HAP-1 (cell line): ENCODE measurements around the gene CACNA1I.

Source experiments
- DNase-seq, 2 experiments: peaks; one replicate each; pipeline ENCODE4 v3.0.0-alpha.2; 2016 to 2020; ENCODE audit warnings: low spot score in 2 of 2
- H3K27me3 ChIP-seq: fragments of 250-450 bp; sonication (Bioruptor Pico); 2 replicates; pipeline ENCODE4 v1.5.1; 2020; ENCODE audit warnings: low read depth, mild to moderate bottlenecking, moderate library complexity
- H3K36me3 ChIP-seq: fragments of 250-450 bp; sonication (Bioruptor Pico); replicated peaks from 2 replicates; pipeline ENCODE4 v1.5.1; 2020; ENCODE audit warnings: mild to moderate bottlenecking
- H3K4me1 ChIP-seq: fragments of 250-450 bp; sonication (Bioruptor Pico); 2 replicates; pipeline ENCODE4 v1.5.1; 2020; ENCODE audit warnings: mild to moderate bottlenecking
- H3K4me3 ChIP-seq: fragments of 250-450 bp; sonication (Bioruptor Pico); 2 replicates; pipeline ENCODE4 v1.5.1; 2020; ENCODE audit warnings: mild to moderate bottlenecking, moderate library complexity
- H3K9me3 ChIP-seq: fragments of 250-450 bp; sonication (Bioruptor Pico); 2 replicates; pipeline ENCODE4 v1.5.1; 2020; ENCODE audit warnings: mild to moderate bottlenecking, moderate library complexity
- in situ Hi-C: fragments of 300-500 bp; cut with MboI; formaldehyde crosslinking; loops from 3 replicates; pipeline ENCODE4 v1.14.3; 2020; ENCODE audit warnings: low sequenced_read_pairs, inconsistent platforms, mixed read lengths

The CACNA1I gene

DNA sequence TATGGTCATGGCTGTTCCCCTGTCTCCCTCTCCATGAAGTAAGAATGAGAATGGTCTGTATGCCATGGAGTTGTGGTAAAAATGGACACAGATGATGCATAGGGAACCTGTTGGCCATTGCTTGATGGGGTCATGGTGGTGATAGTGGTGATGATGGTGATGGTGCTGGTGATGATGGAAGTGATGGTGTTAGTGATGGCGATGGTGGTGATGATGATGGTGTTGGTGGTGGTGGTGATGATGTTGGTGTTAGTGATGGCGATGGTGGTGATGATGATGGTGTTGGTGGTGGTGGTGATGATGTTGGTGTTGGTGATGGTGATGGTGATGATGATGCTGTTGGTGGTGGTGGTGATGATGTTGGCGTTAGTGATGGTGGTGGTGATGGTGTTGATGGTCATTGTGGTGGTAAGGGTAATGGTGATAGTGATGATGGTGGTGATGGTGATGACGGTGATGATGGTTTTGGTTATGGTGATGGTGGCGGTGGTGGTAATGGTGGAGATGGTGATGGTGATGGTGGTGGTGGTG lies 5.1 kb upstream of the CACNA1I start:
- H3K4me3 ChIP-seq: no peak overlapping the region
- DNase-seq: no peak
- no peaks in the 10 kb centered on the region for H3K9me3 ChIP-seq
- H3K36me3 ChIP-seq: no peaks in the 10 kb centered on the region
- H3K27me3 ChIP-seq: 0 out of 2 replicates have a peak, but pooled peaks cover 2% of the 10 kb centered on the region
- no peaks in the 10 kb centered on the region for H3K4me1 ChIP-seq
- in situ Hi-C loops: no loop called here

DNA sequence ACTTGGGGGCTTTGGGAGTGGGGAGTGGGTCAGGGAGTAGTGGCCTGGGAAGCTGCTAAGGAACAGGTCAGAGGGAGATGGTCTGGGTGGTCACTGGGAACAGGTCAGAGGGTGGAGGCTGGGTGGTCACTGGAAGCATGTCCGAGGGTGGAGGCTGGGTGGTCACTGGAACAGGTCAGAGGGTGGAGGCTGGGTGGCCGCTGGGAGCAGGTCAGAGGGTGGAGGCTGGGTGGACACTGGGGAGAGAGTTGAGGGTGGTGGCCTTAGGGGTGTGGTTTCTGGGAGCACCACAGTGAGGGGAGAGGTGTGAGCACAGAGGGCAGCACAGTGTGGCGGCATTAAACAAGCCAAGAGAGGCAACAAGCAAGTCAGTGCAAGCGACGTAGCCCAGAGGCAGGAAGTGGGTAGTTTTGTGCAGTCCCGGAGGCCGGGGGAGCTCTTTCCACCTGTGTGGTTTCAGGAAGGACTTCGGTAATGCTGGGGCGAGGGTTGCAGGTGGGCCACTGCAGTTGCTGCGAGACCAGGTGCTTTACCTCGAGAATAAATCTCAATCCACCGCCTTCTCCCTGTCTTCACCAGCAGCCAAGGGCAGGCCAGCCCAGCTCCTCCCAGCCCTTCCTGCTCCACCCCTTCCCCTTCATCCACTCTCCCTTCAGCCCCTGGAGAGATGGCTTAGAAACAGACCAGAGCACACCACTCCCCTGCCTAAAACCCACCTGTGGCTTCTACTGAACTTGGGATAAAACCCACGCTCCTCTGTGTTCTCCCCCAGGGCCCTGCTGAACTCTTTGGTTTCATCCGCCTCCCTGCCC lies 3.2 kb upstream of the CACNA1I start:
- H3K27me3 ChIP-seq: no peaks in the 10 kb centered on the region
- no peak overlapping the region for H3K4me3 ChIP-seq
- in situ Hi-C loops: no loop called here
- H3K36me3 ChIP-seq: no peaks in the 10 kb centered on the region
- no peak for DNase-seq
- no peaks in the 10 kb centered on the region for H3K4me1 ChIP-seq
- H3K9me3 ChIP-seq: no peaks in the 10 kb centered on the region

DNA sequence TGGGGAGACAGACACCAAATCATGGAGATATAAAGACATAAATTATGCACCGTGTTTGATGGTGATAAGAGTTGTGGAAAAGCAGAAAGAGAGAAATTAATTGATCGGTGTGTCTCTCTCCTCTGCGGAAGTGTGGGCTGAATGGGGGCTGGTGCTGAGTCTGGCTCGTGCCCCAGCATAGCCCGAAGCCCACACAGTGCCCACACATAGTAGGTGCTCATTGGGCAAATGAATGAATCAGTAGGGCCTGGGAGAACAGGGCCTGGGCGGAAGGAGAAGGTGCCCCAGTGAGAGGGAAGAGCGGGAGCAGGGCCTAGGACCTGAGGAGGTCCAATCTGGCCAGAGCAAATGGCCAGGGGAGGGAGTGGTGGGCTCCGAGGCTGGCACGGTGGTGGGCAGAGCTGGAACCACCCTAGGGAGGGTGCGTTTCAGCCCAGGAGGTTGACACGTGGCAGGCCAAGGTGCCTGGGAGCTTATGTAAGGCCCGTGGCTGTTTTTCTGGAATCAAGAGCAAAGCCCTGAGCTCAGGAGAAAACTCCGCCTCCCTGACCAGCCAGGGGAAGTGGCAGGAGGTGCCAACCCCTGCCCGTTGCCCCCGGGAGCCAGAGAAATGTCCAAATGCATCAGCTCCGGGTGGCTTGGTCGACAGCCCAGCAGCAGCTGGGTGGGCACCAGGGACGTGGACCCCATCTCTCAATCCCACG lies 2.1 kb upstream of the CACNA1I start:
- in situ Hi-C loops: no loop called here
- Histone ChIP-seq H3K4me1 (no peaks in the 10 kb centered on the region), H3K27me3 (no peaks in the 10 kb centered on the region), H3K9me3 (no peaks in the 10 kb centered on the region), H3K36me3 (no peaks in the 10 kb centered on the region), H3K4me3 (no peak overlapping the region)
- DNase-seq: no peak

DNA sequence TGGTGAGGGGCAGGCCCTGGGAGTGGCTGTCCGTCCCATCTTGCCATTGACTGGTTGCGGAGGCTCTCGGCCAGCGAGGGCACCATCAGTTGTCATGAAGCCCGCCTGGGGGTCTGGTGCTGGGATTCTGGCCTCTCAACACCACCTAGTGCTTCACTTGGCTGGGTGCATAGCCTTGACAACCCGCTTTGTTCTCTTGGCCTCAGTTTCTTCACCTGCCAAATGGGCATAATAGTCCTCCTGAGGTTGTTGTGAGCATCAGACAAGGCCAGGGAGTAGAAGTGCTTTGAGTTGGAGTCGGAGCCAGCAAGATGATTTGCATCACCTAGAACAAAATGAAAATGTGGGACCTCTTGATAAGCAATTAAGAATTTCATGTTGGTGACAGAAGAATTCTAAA lies 1.5 kb upstream of the CACNA1I start:
- H3K4me1 ChIP-seq: no peaks in the 10 kb centered on the region
- H3K4me3 ChIP-seq: no peak overlapping the region
- H3K27me3 ChIP-seq: no peaks in the 10 kb centered on the region
- no peaks in the 10 kb centered on the region for H3K36me3 ChIP-seq
- DNase-seq: no peak
- H3K9me3 ChIP-seq: no peaks in the 10 kb centered on the region
- in situ Hi-C loops: no loop called here

DNA sequence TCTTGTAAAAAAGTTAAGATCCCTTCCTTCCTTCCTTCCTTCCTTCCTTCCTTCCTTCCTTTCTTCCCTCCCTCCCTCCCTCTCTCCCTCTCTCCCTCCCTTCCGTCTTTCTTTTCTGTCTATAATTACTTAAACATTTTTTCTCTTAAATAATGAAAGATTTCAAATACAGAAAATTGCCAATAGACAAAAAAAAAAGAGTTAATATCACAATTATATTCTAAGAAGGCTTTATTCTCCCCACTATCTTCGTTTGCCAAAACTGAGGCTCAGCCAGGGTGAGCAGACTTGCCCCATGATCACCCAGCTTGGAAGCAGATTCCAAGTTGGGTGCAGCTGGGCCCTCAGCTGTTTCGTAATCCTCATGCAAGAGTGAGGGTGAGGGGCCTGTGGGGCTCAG lies 327 bp upstream of the CACNA1I start:
- in situ Hi-C loops: no loop called here
- Histone ChIP-seq H3K4me1 (no peaks in the 10 kb centered on the region), H3K9me3 (no peaks in the 10 kb centered on the region), H3K4me3 (no peak overlapping the region), H3K27me3 (no peaks in the 10 kb centered on the region), H3K36me3 (no peaks in the 10 kb centered on the region)
- DNase-seq: no peak

DNA sequence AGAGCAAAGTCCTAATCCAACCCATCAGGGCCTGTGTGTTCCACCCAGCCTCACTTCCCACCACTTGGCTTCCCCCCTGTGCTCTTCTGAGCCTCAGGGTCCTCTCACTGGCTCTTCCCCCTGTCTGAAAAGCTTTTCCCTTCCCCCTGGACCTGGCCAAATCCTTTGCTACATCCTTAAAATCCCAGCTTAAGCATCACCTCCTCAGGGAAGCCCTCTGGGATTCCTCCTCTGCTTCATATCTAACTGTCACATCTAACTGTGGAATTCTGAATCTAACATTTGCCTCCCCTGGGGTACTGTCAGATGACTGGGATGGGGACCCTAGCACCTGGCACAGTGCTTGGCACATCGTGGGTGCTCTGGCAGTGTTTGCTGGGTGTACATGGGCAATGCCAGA lies 985 bp downstream of the CACNA1I start:
- H3K9me3 ChIP-seq: no peaks in the 10 kb centered on the region
- in situ Hi-C loops: no loop called here
- no peak overlapping the region for H3K4me3 ChIP-seq
- H3K4me1 ChIP-seq: no peaks in the 10 kb centered on the region
- no peaks in the 10 kb centered on the region for H3K36me3 ChIP-seq
- DNase-seq: no peak
- H3K27me3 ChIP-seq: peaks cover 4% of the 10 kb centered on the region

DNA sequence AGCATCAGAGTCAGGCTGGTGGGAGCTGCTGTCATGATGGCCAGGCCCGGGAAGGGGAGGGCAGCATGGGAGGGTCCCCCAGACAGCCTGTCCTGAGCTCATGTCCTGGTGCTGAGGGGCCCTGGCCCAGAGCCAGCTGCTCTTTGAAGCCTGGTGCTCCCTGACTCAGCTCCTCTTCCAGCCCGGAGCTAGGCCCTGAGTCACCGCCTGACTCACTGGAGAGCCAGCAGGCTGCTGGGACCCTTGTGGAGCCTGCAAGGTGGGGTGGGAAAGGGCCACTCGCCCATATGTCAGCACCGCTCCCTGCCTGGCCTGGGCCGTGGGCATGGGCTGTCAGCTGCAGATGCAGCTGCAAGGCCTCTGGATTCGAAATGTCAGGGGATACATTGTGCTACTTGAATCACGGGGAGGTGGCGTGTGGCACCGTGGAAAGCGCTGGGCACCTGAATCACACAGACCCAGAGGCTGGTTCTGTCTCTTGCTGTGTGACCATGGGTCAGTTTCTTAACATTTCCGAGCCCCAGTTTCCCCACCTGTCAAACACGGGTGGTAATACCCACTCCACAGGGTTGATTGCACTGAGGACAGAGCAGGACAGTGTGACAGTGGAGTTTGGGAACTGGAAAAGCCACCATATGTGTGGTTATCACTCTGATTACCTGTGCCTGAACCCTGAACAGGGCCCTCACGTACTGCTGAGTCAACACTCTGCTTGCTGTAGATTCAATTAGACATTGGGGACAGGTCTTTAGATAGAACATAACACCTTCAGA lies 4.4 kb downstream of the CACNA1I start:
- in situ Hi-C loops: no loop called here
- peaks cover 14% of the 10 kb centered on the region for H3K27me3 ChIP-seq
- H3K4me3 ChIP-seq: no peak overlapping the region
- DNase-seq: no peak
- H3K4me1 ChIP-seq: no peaks in the 10 kb centered on the region
- no peaks in the 10 kb centered on the region for H3K36me3 ChIP-seq
- no peaks in the 10 kb centered on the region for H3K9me3 ChIP-seq

DNA sequence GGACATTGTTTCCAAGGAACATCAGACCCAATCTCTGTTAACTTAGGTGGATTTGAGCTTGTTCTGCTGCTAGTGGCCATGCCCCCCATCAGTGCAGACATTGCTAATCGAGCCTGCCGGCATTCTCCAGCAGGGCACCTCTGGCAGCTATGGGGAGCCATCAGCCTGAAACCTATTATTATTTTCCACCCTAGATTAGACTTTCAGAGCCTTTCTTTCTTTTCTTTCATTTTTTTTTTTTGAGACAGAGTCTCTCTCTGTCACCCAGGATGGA lies 4.9 kb downstream of the CACNA1I start:
- in situ Hi-C loops: no loop called here
- Histone ChIP-seq H3K4me1 (no peaks in the 10 kb centered on the region), H3K27me3 (peaks cover 14% of the 10 kb centered on the region), H3K9me3 (no peaks in the 10 kb centered on the region), H3K36me3 (no peaks in the 10 kb centered on the region), H3K4me3 (no peak overlapping the region)
- no peak for DNase-seq

DNA sequence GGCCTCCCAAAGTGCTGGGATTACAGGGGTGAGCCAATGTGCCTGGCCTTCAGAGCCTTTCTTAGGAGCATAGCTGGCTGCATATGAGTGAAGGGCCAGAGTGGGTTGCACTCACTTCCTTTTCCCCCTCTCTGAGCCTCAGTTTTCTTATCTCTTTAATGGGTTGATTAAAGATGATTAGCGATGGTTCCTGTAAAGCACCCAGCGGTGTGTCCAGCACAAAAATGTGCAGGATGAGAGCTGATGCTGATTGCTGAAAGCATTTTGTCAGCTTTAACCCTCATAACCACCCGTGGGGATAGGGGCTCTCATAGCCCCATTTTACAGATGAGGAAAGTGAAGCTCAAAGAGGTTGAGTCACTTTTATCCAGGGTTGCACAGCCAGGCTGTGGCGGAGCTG lies 5.5 kb downstream of the CACNA1I start:
- in situ Hi-C loops: no loop called here
- no peaks in the 10 kb centered on the region for H3K4me1 ChIP-seq
- no peak for DNase-seq

DNA sequence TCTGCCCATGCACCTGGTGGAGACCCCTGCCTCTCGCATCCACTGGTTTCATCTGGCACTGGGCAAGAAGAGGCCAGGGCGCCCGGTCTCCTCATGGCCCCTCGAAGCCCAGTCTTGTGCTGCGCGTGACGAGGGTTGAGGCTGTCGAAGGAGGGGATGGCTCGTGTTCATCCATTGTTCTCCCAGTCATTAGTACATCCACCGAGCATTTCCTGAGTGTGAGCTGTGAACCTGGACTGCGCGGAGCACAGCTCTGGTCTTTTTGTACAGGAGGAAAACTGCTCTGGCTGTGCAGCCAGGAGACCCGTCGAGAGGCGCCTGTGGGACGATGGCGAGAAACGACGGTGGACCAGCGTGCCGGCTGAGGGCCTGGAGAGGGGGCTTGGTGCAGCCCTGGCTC lies 6.8 kb downstream of the CACNA1I start:
- Histone ChIP-seq H3K27me3 (peaks cover 14% of the 10 kb centered on the region), H3K9me3 (no peaks in the 10 kb centered on the region), H3K4me3 (no peak overlapping the region), H3K4me1 (no peaks in the 10 kb centered on the region), H3K36me3 (no peaks in the 10 kb centered on the region)
- in situ Hi-C loops: no loop called here
- DNase-seq: no peak

More for the DNA sequence above, 5.5 kb downstream of the CACNA1I start:
- Histone ChIP-seq H3K36me3 (no peaks in the 10 kb centered on the region), H3K4me3 (no peak overlapping the region), H3K27me3 (peaks cover 14% of the 10 kb centered on the region), H3K9me3 (no peaks in the 10 kb centered on the region)

DNA sequence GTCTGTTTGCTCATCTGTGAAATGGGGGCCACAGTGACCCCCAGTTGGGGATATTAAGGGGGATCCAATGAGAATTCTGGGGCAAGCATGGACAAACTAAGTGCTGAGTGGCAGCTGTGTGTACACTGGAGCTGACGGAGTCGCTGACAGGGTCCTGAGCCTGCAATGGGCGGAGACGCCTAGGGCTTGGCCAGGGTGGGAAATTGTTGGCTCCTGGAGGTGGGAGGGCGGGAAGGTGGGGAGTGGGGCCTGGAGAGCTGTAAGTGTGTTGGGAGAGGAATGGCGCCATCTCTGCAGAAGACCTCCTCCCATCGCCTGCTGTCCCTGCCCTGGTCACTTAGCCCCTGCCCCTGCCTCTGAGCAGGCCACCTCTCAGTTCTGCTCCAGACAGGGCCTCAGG lies 7.3 kb downstream of the CACNA1I start:
- Histone ChIP-seq H3K36me3 (no peaks in the 10 kb centered on the region), H3K27me3 (peaks cover 14% of the 10 kb centered on the region), H3K4me3 (no peak overlapping the region), H3K9me3 (no peaks in the 10 kb centered on the region), H3K4me1 (no peaks in the 10 kb centered on the region)
- DNase-seq: no peak
- in situ Hi-C loops: no loop called here

DNA sequence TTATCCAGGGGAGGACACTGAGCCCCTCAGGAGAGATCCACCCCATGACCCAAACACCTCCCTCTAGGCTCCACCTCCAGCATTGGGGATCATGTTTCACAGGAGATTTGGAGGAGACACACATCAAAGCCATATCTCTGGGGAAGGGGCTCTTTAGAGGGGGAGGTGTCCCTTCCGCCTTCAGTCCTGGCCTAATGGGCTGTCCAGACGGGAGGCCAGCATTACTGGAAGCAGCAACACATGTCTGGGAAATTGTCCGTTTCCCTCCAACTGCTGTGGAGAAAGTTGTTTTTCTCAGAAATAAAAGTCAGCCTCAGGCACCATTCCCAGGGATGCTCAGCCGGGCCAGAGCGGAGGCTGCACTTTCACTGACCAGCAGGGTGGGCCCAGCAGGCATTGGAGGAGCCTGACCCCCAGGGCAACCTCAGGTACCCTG lies 9.5 kb downstream of the CACNA1I start:
- H3K4me3 ChIP-seq: no peak overlapping the region
- peaks cover 14% of the 10 kb centered on the region for H3K27me3 ChIP-seq
- in situ Hi-C loops: no loop called here

DNA sequence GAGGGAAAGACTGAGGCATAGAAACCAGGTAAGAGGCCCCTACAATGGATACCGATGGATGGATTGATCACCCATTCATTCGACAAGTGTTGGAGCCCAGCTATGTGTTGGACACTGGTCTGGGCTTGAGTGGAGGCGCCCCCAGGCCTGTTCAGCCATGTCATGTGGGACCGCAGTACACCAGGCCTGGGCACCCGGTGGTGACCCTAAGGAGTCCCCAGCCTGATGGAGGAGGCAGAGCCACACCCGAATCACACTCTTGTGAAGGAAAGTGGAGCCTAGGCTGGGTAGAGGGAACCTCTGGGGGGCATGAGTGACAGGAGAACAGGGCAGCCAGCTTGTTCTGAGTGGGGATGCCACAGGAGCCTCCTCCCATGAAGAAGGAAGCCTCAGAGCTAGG lies 10.2 kb downstream of the CACNA1I start:
- Histone ChIP-seq H3K4me1 (no peaks in the 10 kb centered on the region), H3K27me3 (peaks cover 14% of the 10 kb centered on the region), H3K9me3 (no peaks in the 10 kb centered on the region), H3K36me3 (no peaks in the 10 kb centered on the region), H3K4me3 (no peak overlapping the region)
- in situ Hi-C loops: no loop called here
- DNase-seq: no peak

More for the DNA sequence above, 9.5 kb downstream of the CACNA1I start:
- no peak for DNase-seq
- Histone ChIP-seq H3K36me3 (no peaks in the 10 kb centered on the region), H3K9me3 (no peaks in the 10 kb centered on the region), H3K4me1 (no peaks in the 10 kb centered on the region)

DNA sequence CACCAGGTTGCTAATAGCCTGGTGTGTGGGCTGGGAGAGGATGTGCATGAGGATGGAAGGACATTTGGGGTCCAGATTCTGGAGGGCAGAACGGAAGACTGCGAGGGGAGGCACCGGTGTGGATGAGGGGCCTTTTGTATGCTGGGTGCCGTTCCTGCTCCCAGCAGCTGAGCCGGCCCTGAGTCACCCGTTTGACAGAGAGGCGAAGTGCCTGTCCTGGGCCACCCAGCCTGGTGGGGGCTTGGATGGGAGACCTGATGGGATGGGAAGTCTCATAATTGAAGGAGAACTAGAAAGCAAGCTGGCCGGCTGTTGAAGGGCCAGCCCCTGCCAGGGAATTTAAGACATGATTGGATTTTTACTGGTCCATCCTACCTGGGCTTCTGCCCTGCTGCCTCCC lies 10.8 kb downstream of the CACNA1I start:
- no peaks in the 10 kb centered on the region for H3K4me1 ChIP-seq
- H3K9me3 ChIP-seq: no peaks in the 10 kb centered on the region
- in situ Hi-C loops: no loop called here
- H3K36me3 ChIP-seq: no peaks in the 10 kb centered on the region
- H3K4me3 ChIP-seq: no peak overlapping the region
- no peak for DNase-seq
- H3K27me3 ChIP-seq: peaks cover 11% of the 10 kb centered on the region
